ENCODE data around the gene IFITM10.

- no peak for TF ChIP-seq ZBTB20 (tag by site-specific recombination; IDR thresholded peaks at IDR 0.05)
- TF ChIP-seq CTCF (tag by site-specific recombination; IDR thresholded peaks at IDR 0.05): no peak
- TF ChIP-seq ZNF510 (tag by site-specific recombination; IDR thresholded peaks at IDR 0.05; ENCODE audit: insufficient replicate concordance): no peak
- no peak for TF ChIP-seq ZNF549 (tag by site-specific recombination; IDR thresholded peaks at IDR 0.05)
- TF ChIP-seq ZNF791 (tag by site-specific recombination; IDR thresholded peaks at IDR 0.05): no peak
- no peak for TF ChIP-seq ZSCAN5A (tag by site-specific recombination; IDR thresholded peaks at IDR 0.05)
- no peak for TF ChIP-seq ZBTB21 (tag by site-specific recombination; IDR thresholded peaks at IDR 0.05)
- no peak for TF ChIP-seq PRDM1 (tag by site-specific recombination; IDR thresholded peaks at IDR 0.05)
- no peak for TF ChIP-seq ZNF121 (tag by site-specific recombination; IDR thresholded peaks at IDR 0.05)
- TF ChIP-seq ZNF530 (tag by site-specific recombination; IDR thresholded peaks at IDR 0.05; ENCODE audit: low read depth): no peak
- no peak for TF ChIP-seq ZNF26 (tag by site-specific recombination; IDR thresholded peaks at IDR 0.05)
- TF ChIP-seq ZNF274 (IDR thresholded peaks at IDR 0.05; ENCODE audit: low read length): no peak
- no peak for TF ChIP-seq ZNF274 (tag by site-specific recombination; IDR thresholded peaks at IDR 0.05; ENCODE audit: borderline replicate concordance)
- TF ChIP-seq ZSCAN18 (tag by site-specific recombination; IDR thresholded peaks at IDR 0.05): no peak
- TF ChIP-seq ZNF449 (tag by site-specific recombination; IDR thresholded peaks at IDR 0.05): no peak
Observed at GRCh38 chr11:1763336-1763795, 13.0 kb upstream of the IFITM10 start.

Data from HEK293 (cell line).